Activated B cell treated with CpG ODN at 0.5 μM for 24 hours (primary cell): ENCODE results near the gene ZBTB38. TPM values are rescaled to one million over a fixed set of nuclear protein-coding genes. Genes with fewer than 3 reads are reported as not detected.

Experiments
- ATAC-seq: fragments of 200-7000 bp; cut with Tn5 transposase; one replicate; pipeline ENCODE4 v1.10.0; 2021; ENCODE audit warnings: low read depth, mild to moderate bottlenecking, moderate library complexity
- CTCF ChIA-PET: fragments of 350-600 bp; sonication (Branson Sonifier 250); formaldehyde crosslinking; loops from one replicate; lab custom pipeline; 2021; ENCODE audit warnings: antibody characterized with exemption; lab: Charles Lee
- POLR2A ChIA-PET: fragments of 350-600 bp; sonication (Branson Sonifier 250); formaldehyde crosslinking; loops from one replicate; lab custom pipeline; 2021; ENCODE audit warnings: antibody characterized with exemption; lab: Charles Lee
- DNase-seq: peaks from one replicate; pipeline ENCODE4 v3.0.0; 2022
- H3K27ac Mint-ChIP-seq: one replicate; pipeline ENCODE4 v1.8.0; 2020; ENCODE audit warnings: mixed read lengths
- H3K27me3 Mint-ChIP-seq: one replicate; pipeline ENCODE4 v1.8.0; 2021; ENCODE audit warnings: mixed read lengths
- H3K36me3 Mint-ChIP-seq: one replicate; pipeline ENCODE4 v1.8.0; 2021; ENCODE audit warnings: low read depth, mixed read lengths
- H3K4me1 Mint-ChIP-seq: one replicate; pipeline ENCODE4 v1.8.0; 2021; ENCODE audit warnings: mixed read lengths
- H3K4me3 Mint-ChIP-seq: one replicate; pipeline ENCODE4 v1.8.0; 2020; ENCODE audit warnings: mild to moderate bottlenecking, mixed read lengths
- H3K9me3 Mint-ChIP-seq: one replicate; pipeline ENCODE4 v1.8.0; 2020; ENCODE audit warnings: mixed read lengths
- CTCF ChIP-seq: fragments of 200-600 bp; IDR thresholded peaks from one replicate; pipeline ENCODE4 v1.8.0; 2022; ENCODE audit warnings: antibody characterized with exemption, mild to moderate bottlenecking
- intact Hi-C: fragments of 100-400 bp; cut with micrococcal nuclease; formaldehyde crosslinking; loops from one replicate; pipeline ENCODE4 v1.15.1; 2024
- total RNA-seq: library from RNA; stranded (reverse); gene quantifications from 2 replicates; pipeline ENCODE4 v1.2.3, GENCODE V29; 2022

Gene ZBTB38
- total RNA-seq, 1 donor from 2014 or later = 45.2 TPM

DNA sequence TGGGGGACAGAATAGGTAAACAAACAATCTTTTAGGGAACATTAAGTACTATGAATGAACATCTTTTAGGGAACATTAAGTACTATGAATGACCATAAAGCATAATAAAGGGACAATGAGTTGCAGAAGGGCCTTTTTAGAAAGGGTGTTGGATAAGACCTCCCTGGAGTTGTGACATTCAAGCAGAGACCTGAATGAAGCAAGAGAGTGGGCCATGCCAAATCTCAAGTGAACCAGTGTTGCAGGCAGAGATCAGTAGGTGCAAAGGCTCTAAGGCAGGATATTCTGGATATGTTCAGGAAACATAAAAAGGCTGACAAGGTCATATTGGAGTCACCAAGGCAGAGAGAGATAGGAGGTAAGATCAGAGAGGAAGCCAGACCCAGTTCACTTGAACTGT, 29.4 kb upstream of the ZBTB38 start:
- CTCF ChIA-PET = no interaction called here
- POLR2A ChIA-PET = no interaction called here

GRCh38 chr3:141341536-141341935, 26.8 kb upstream of the ZBTB38 start:
- no peaks in the 10 kb centered on the region for H3K9me3 Mint-ChIP-seq
- POLR2A ChIA-PET = no interaction called here
- no peak overlapping the region for H3K4me3 Mint-ChIP-seq
- ATAC-seq = no peak
- H3K4me1 Mint-ChIP-seq = peaks cover 13% of the 10 kb centered on the region
- DNase-seq = no peak
- no peak for TF ChIP-seq CTCF
- H3K36me3 Mint-ChIP-seq = no peaks in the 10 kb centered on the region
- intact Hi-C loops = no loop called here
- H3K27ac Mint-ChIP-seq = no peak overlapping the region
- peaks cover 5% of the 10 kb centered on the region for H3K27me3 Mint-ChIP-seq
- CTCF ChIA-PET = no interaction called here

More for the DNA sequence above, 29.4 kb upstream of the ZBTB38 start:
- Mint-ChIP-seq H3K4me3 (no peak overlapping the region), H3K27ac (no peak overlapping the region), H3K4me1 (peaks cover 19% of the 10 kb centered on the region), H3K9me3 (no peaks in the 10 kb centered on the region), H3K27me3 (peaks cover 5% of the 10 kb centered on the region), H3K36me3 (no peaks in the 10 kb centered on the region)
- no peak for ATAC-seq
- intact Hi-C loops = no loop called here
- no peak for TF ChIP-seq CTCF
- DNase-seq = no peak

GRCh38 chr3:141342386-141342785, 25.9 kb upstream of the ZBTB38 start:
- intact Hi-C loops = no loop called here
- Mint-ChIP-seq H3K9me3 (no peaks in the 10 kb centered on the region), H3K36me3 (no peaks in the 10 kb centered on the region), H3K4me1 (peaks cover 4% of the 10 kb centered on the region), H3K4me3 (no peak overlapping the region), H3K27me3 (peaks cover 5% of the 10 kb centered on the region), H3K27ac (no peak overlapping the region)
- CTCF ChIA-PET = no interaction called here
- DNase-seq (no peak), ATAC-seq (no peak)
- TF ChIP-seq CTCF = no peak
- POLR2A ChIA-PET = interaction anchor here (0.7 kb wide), 1 partner anchor 39 kb away, joined by 4 read pairs; no protein-coding TSS in a partner anchor

- ATAC-seq (no peak), DNase-seq (no peak)
- no peak overlapping the region for H3K4me3 Mint-ChIP-seq
- POLR2A ChIA-PET = interaction anchor here (0.7 kb wide), 1 partner anchor 39 kb away, joined by 4 read pairs; no protein-coding TSS in a partner anchor
- peaks cover 1% of the 10 kb centered on the region for H3K4me1 Mint-ChIP-seq
- no peak overlapping the region for H3K27ac Mint-ChIP-seq
- H3K27me3 Mint-ChIP-seq = peaks cover 5% of the 10 kb centered on the region
- CTCF ChIA-PET = no interaction called here
- TF ChIP-seq CTCF = no peak
- H3K36me3 Mint-ChIP-seq = no peaks in the 10 kb centered on the region
- intact Hi-C loops = no loop called here
- H3K9me3 Mint-ChIP-seq = no peaks in the 10 kb centered on the region
These were observed 25.2 kb upstream of the ZBTB38 start for GRCh38 chr3:141343077-141343476.

- CTCF ChIA-PET = no interaction called here
- POLR2A ChIA-PET = no interaction called here
- ATAC-seq = no peak
- intact Hi-C loops = no loop called here
- Mint-ChIP-seq H3K4me1 (peaks cover 1% of the 10 kb centered on the region), H3K27me3 (peaks cover 5% of the 10 kb centered on the region), H3K27ac (no peak overlapping the region), H3K36me3 (no peaks in the 10 kb centered on the region), H3K4me3 (no peak overlapping the region), H3K9me3 (no peaks in the 10 kb centered on the region)
- no peak for DNase-seq
- no peak for TF ChIP-seq CTCF
These were observed 24.4 kb upstream of the ZBTB38 start for GRCh38 chr3:141343865-141344271.
